ENCODE data around the gene NTS. TPM values are rescaled to one million over a fixed set of nuclear protein-coding genes. Genes with fewer than 3 reads are reported as not detected.

NTS gene
- total RNA-seq, 1 donor from 2014 or later = not detected

DNA sequence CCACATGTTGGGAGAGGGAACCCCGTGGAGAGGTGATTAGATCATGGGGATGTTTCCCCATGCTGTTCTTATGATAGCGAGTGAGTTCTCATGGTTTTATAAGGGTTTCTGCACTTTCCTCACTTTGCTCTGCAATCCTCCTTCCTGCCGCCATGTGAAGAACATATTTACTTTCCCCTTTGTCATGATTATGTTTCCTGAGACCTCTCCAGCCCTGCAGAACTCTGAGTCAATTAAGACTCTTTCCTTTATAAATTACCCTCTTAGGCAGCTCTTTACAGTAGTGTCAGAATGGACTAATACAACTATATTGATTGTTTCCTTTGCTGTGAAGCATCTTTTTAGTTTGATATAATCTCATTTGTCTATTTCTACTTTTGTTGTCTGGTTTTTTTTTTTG, 24.8 kb upstream of the NTS start:
- Mint-ChIP-seq H3K4me3 (no peak overlapping the region), H3K27me3 (ENCODE audit: low read depth) (no peaks in the 10 kb centered on the region), H3K36me3 (no peaks in the 10 kb centered on the region), H3K9me3 (peaks cover 20% of the 10 kb centered on the region), H3K4me1 (peaks cover 13% of the 10 kb centered on the region), H3K27ac (no peak overlapping the region)
- DNase-seq (ENCODE audit: low spot score in 2 of 2, unreplicated experiment in 2 of 2) = no peak
- TF ChIP-seq, protein P1, sequence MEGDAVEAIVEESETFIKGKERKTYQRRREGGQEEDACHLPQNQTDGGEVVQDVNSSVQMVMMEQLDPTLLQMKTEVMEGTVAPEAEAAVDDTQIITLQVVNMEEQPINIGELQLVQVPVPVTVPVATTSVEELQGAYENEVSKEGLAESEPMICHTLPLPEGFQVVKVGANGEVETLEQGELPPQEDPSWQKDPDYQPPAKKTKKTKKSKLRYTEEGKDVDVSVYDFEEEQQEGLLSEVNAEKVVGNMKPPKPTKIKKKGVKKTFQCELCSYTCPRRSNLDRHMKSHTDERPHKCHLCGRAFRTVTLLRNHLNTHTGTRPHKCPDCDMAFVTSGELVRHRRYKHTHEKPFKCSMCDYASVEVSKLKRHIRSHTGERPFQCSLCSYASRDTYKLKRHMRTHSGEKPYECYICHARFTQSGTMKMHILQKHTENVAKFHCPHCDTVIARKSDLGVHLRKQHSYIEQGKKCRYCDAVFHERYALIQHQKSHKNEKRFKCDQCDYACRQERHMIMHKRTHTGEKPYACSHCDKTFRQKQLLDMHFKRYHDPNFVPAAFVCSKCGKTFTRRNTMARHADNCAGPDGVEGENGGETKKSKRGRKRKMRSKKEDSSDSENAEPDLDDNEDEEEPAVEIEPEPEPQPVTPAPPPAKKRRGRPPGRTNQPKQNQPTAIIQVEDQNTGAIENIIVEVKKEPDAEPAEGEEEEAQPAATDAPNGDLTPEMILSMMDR (IDR thresholded peaks at IDR 0.05; ENCODE audit: unreplicated experiment) = no peak

DNA sequence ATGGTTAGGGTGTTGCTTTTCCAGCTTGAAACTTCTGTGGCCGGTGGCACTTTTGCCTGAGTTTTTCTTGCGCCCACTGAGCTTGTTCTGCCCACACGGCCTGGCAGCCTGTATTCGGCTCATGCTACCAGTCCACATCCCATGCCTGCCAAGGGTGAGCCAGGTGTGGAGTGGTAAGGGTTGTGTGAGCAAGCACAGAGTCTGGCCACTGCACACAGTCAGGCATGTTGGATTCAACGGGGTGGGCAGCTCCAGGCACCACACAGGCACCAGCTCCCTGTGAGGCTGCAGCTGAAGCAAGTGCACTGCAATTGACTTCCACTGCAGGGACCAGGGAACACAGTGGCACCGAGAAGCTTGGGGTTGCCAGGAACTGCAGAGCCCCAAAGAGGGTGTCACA, 18.8 kb upstream of the NTS start:
- Mint-ChIP-seq H3K36me3 (no peaks in the 10 kb centered on the region), H3K27me3 (ENCODE audit: low read depth) (no peaks in the 10 kb centered on the region), H3K9me3 (peaks cover 20% of the 10 kb centered on the region), H3K4me3 (no peak overlapping the region), H3K4me1 (no peaks in the 10 kb centered on the region), H3K27ac (no peak overlapping the region)
- TF ChIP-seq, protein P1 (IDR thresholded peaks at IDR 0.05; ENCODE audit: unreplicated experiment) = no peak
- no peak for DNase-seq (ENCODE audit: low spot score in 2 of 2, unreplicated experiment in 2 of 2)

GRCh38 chr12:85856966-85857365, 17.1 kb upstream of the NTS start:
- Mint-ChIP-seq H3K9me3 (peaks cover 5% of the 10 kb centered on the region), H3K36me3 (no peaks in the 10 kb centered on the region), H3K4me1 (no peaks in the 10 kb centered on the region), H3K27me3 (ENCODE audit: low read depth) (no peaks in the 10 kb centered on the region), H3K4me3 (no peak overlapping the region), H3K27ac (no peak overlapping the region)
- TF ChIP-seq, protein P1 (IDR thresholded peaks at IDR 0.05; ENCODE audit: unreplicated experiment) = no peak
- no peak for DNase-seq (ENCODE audit: low spot score in 2 of 2, unreplicated experiment in 2 of 2)

DNA sequence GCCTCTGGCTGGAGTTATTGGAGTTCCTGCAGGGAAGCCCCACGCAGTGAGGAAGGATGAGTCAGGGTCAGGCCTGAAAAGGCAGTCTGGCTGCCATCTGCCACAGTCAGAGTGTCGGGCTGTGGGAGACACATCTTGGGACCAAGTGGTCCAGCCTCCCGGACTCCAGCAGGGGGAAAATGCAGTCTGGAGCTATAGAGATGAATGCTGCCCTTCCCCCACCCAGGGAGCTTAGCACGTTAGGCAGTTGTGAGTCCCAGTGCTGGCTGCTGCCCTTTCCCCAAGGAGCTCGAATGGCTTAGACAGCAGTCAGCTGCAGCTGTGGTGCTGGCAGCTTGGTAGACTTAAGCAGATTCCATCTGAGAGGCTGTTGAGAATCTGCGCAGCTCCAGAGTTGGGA, 8.2 kb upstream of the NTS start:
- TF ChIP-seq, protein P1 (IDR thresholded peaks at IDR 0.05; ENCODE audit: unreplicated experiment) = no peak
- DNase-seq (ENCODE audit: low spot score in 2 of 2, unreplicated experiment in 2 of 2) = no peak
- no peak overlapping the region for H3K27ac Mint-ChIP-seq
- H3K9me3 Mint-ChIP-seq = peaks cover 19% of the 10 kb centered on the region
- H3K4me3 Mint-ChIP-seq = no peak overlapping the region
- H3K27me3 Mint-ChIP-seq (ENCODE audit: low read depth) = peaks cover 1% of the 10 kb centered on the region
- peaks cover 9% of the 10 kb centered on the region for H3K4me1 Mint-ChIP-seq
- peaks cover 5% of the 10 kb centered on the region for H3K36me3 Mint-ChIP-seq

DNA sequence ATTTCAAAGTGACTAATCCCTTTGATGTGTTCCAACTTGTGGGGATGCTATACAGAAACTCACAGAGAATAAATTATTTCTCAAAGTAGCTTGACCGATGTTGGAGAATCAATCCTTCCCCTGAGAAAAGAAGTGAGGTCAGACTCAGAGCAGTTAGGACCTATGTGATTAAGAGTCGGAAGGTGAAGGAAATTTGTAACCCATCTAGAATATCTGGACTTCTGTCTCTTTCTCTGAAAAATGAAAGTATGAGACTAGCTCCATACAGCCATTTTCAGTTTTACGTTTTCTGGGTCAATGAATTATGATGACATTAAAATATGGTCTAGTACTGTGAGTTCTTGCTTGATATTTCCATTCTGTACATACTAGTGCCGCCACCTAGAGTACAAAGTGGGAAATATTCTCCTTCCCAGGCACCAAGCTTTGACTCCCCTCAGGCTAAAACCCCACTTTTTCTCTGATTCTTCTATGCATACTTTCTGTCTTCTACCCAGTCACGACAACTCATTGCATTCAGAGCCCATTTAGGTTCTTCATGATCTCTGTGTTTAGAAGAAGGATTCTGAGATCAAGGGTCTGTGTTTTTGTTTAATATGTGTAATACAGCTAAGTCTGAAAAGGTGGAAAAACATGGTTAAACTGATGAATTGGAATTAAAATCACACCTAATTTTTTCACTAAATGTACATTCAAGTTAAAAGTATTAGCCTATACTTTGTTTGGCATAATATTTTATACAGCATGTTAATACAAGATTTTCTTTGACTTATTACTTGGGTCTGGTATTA, 6.9 kb upstream of the NTS start:
- no peak for DNase-seq (ENCODE audit: low spot score in 2 of 2, unreplicated experiment in 2 of 2)

More for the DNA sequence above, 6.9 kb upstream of the NTS start:
- TF ChIP-seq, protein P1 (IDR thresholded peaks at IDR 0.05; ENCODE audit: unreplicated experiment) = peak; percentile 85
- peaks cover 1% of the 10 kb centered on the region for H3K27me3 Mint-ChIP-seq (ENCODE audit: low read depth)
- H3K4me3 Mint-ChIP-seq = peak overlapping the region; percentile 43
- peaks cover 19% of the 10 kb centered on the region for H3K9me3 Mint-ChIP-seq
- H3K36me3 Mint-ChIP-seq = peaks cover 5% of the 10 kb centered on the region
- H3K27ac Mint-ChIP-seq = no peak overlapping the region
- peaks cover 9% of the 10 kb centered on the region for H3K4me1 Mint-ChIP-seq

Data from mesothelial cell of epicardium (in vitro differentiated cells).